ENCODE data around the gene GMEB1.
"Not testable (repeated sequence)": the region's sequence is repeated elsewhere in the genome, so short reads cannot be mapped to it uniquely, and the experiment has no call there.

Gene GMEB1, protein sequence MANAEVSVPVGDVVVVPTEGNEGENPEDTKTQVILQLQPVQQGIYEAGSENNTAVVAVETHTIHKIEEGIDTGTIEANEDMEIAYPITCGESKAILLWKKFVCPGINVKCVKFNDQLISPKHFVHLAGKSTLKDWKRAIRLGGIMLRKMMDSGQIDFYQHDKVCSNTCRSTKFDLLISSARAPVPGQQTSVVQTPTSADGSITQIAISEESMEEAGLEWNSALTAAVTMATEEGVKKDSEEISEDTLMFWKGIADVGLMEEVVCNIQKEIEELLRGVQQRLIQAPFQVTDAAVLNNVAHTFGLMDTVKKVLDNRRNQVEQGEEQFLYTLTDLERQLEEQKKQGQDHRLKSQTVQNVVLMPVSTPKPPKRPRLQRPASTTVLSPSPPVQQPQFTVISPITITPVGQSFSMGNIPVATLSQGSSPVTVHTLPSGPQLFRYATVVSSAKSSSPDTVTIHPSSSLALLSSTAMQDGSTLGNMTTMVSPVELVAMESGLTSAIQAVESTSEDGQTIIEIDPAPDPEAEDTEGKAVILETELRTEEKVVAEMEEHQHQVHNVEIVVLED

DNA sequence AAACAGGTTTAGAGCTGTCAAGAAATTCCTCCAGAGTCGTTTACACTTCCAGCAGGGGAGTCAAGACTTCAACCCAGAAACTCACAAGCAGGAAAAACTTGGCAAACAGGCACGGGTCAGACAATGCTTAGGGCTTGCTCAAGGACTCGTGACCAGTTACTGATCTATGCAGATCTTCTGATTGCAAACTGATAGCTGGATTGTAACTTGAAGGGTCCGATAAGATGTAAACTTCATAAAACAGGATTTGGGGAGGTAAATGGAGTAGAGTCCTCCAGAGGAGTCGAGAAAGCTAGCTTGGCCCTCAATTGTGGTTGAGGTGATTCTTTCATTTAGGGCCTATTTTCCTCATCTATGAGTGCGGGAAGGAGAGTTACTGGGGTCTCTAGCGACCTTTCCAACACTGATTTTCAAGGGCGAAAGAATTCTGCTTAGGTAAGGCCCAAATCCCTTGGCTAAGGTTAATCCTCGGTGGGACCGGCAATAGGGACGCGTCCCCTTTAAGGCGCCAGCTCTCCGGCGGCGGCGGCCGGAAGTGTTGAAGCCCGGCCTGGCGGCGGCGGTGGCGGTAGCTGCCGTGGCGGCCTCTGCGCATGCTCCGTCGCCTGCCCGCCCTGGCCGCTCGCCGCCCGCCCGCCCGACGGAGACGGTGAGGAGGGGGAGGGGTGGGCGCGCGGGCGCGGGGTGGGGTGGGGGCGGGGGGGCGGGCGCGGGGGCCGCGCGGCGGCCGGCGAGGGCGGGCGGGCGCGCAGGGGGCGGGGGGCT is at the start of gene GMEB1:
Gene GMEB1, plus strand, starts transcription at position 594 of the 765 bp plus-strand sequence. CDS start 14,829 bp downstream, outside the sequence.
- DNase-seq (ENCODE audit: low spot score) = peak; percentile 79

GRCh38 chr1:28631713-28632112 is 36.9 kb upstream of the GMEB1 start:
- no peak for DNase-seq (ENCODE audit: low spot score)

- DNase-seq (ENCODE audit: low spot score) = no peak
These were observed 36.0 kb upstream of the GMEB1 start for GRCh38 chr1:28632560-28632959.

- peak; percentile 27 for DNase-seq (ENCODE audit: low spot score)
These were observed 27.8 kb upstream of the GMEB1 start for GRCh38 chr1:28640766-28641165.

DNA sequence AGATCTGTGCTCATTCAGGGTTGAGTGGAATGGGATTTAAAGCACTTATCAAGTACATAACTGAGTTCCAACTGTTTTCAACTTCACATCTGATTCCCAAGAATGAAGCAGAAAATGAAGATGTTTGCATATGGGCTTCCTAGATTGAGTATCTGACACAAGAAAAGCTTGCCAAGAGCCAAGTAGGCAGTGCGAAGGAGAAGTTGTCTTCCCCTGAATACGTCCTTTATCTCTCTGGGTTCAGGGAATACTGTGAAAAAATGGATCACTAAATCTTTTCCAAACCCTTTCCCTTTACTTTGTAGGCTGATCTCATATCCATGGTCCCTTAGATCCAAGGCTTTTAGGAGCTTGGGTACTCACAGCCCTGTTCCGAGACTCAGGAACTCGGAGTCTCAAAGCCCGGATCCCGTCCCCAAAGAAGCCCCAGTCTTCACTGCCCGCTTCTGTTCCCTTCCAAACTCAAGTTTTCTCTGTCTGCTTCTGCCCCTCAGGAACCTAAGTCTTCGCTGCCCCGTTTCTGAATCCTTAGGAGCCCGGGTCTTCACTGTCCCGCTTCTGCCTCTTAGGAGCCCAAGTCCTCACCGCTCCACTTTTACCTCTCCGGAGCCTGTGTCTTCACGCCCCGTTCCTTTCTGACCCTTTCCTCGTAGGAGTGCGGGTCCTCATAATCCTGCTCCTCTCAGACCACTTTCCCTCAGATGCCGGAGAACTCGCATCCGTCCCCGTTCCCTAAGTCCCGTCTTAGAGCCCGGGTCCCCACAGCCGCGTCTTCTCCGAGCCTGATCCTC is 26.3 kb upstream of the GMEB1 start:
- peak; percentile 21 for DNase-seq (ENCODE audit: low spot score)

- DNase-seq (ENCODE audit: low spot score) = peak; percentile 93
These were observed 25.5 kb upstream of the GMEB1 start, which contains the start of gene TAF12 for GRCh38 chr1:28642847-28643635. TSS of gene TAF12 (minus strand) at chr1:28643067. CDS start at chr1:28622081, 20,986 bp downstream.

DNA sequence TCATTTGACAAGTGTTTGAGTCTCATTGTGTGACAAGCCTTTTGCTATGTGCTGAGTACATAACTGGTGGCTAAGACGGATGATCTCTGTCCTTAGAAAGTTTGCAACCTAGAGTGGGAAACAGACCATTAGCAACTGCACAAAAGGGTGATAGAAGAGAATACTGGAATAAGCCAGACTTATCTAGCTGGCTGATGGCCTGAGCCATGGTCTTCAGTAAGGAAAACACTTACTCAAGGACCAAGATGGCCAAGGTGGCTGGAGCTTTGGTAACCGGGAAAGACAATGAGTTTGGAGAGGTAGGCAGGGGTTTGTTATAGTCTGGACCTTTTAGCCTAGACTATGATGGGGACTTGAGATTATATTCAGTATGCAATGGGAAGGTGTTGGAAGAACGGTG is 24.1 kb upstream of the GMEB1 start:
- no peak for DNase-seq (ENCODE audit: low spot score)

- DNase-seq (ENCODE audit: low spot score) = not testable (repeated sequence)
These were observed 23.2 kb upstream of the GMEB1 start for GRCh38 chr1:28645406-28645805.

- no peak for DNase-seq (ENCODE audit: low spot score)
These were observed 22.5 kb upstream of the GMEB1 start for GRCh38 chr1:28646040-28646439.

DNA sequence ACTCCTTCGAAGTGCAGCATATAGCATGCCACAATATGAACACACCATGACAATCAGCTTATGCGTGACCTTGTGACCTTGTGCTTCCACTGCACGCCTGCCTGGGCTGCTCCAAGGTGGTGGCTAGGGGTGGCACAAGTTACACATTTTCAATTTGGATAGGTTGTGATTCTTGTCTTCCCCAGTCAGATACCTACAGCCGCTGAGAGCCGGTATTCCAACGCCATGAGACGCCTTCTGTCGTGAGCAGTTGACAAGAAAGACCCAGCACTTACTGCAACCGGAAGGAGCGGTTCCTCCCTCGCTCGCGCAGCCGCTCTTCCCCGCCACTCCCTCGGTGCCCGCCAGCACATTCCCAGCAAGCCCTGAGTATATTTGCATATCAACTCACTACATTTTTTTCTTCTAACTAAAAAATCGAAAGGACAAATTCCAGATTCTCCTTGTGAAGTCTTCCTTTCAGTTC is 20.5 kb upstream of the GMEB1 start:
- peak; percentile 95 for DNase-seq (ENCODE audit: low spot score)

- peak; percentile 91 for DNase-seq (ENCODE audit: low spot score)
These were observed 19.9 kb upstream of the GMEB1 start, which contains the start of gene RNU11 for GRCh38 chr1:28648474-28649198. TSS of gene RNU11 (plus strand) at chr1:28648600.

DNA sequence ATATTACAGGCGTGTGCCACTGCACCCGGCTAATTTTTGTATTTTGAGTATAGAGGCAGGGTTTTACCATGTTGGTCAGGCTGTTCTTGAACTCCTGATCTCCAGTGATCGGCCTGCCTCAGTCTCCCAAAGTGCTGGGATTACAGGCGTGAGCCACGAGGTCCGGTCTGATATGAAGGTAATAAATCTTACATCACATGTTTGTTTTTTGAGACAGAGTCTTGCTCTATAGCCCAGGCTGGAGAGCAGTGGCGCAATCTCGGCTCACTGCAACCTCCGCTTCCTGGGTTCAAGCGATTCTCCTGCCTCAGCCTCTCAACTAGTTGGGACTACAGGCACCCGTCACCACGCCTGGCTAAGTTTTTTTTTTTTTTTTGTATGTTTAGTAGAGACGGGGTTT is 15.5 kb upstream of the GMEB1 start:
- not testable (repeated sequence) for DNase-seq (ENCODE audit: low spot score)

- peak; percentile 26 for DNase-seq (ENCODE audit: low spot score)
These were observed 14.7 kb upstream of the GMEB1 start for GRCh38 chr1:28653870-28654269.

DNA sequence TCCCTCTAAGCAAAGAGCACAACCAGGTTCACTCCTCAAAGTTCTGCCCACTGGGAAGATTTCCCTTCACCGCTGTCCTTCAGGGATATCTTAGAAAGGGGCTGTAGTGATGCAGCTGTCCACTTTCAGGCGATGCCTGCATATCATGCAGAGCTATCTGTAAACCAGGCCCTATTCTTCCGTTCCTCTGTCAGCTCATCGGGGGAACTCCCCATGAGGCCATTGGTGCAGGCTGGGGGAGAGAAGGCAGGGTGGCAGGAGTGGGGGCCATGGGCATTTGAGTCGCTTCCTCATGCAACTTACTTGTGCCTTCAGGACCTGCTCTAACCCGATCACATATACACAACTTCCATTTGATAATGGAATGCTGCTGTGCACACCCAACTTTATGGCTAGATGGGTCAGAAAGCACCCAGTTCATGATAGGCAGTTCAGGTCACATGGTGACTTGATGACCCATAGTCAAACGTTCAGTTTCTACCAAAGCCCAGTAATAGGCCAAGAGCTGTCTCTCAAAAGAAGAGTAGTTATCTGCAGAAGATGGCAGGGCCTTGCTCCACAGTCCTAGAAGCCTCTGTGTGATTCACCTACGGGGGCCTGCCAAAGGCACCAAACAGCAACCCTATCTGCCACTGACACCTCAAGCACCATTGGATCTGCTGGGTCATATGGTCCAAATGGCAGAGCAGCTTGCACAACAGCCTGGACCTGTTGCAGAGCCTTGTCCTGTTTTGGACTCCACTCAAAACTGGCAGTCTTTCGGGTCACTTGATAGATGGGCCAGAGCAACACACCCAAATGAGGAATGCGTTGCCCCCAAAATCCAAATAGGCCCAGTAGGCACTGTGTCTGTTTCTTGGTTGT is 12.9 kb upstream of the GMEB1 start:
- DNase-seq (ENCODE audit: low spot score) = not testable (repeated sequence)

GRCh38 chr1:28656335-28656734 is 12.2 kb upstream of the GMEB1 start:
- DNase-seq (ENCODE audit: low spot score) = no peak

DNA sequence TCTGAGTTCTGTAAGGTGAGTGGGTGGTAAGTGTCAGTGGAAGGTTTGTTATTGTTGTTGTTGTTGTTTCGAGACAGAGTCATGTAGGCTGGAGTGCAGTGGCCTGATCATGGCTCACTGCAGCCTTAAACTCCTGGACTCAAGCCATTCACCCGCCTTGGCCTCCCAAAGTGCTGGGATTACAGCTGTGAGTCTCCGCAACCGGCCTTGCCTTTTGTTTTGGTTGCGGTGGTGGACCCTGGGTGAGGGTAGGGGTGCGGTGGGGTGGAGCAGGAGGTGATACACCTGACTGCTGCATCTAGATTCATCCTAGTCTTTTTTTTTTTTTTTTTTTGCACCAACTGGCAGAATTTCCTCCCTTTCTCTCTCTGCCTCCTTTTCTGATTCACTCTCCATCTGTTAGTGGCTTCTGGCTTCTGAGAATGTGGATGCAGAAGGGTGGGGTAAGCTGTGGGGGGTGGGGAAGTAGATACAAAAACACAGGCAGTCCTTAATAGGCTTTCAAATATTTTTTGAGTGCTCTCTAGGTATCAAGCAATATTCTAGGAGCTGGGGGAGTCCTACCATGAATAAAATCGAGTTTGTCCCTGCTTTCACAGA is 4.6 kb upstream of the GMEB1 start:
- DNase-seq (ENCODE audit: low spot score) = no peak

DNA sequence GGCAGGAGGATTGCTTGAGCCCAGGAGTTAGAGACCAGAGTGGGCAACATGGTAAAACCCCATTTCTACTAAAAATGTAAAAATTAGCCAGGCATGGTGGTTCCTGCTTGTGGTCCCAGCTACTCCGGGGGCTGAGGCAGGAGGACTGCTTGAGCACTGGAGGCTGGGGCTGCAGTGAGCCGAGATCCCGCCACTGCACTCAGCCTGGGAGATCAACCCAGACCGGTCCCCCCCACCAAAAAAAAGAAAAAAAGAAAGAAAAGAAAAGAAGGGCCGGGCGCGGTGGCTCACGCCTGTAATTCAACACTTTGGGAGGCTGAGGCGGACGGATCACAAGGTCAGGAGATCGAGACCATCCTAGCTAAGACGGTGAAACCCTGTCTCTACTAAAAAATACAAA is 1.8 kb upstream of the GMEB1 start:
- DNase-seq (ENCODE audit: low spot score) = no peak

- DNase-seq (ENCODE audit: low spot score) = peak; percentile 49
These were observed 556 bp downstream of the GMEB1 start for GRCh38 chr1:28668956-28669723.
